Psoas muscle (tissue), 8 donors: Measurements from ENCODE around the gene EXD3. TPM values are rescaled to one million over a fixed set of nuclear protein-coding genes. Genes with fewer than 3 reads are reported as not detected.

Experiments
- ATAC-seq, 4 donors: fragments of 200-7000 bp; cut with Tn5 transposase; one replicate each; pipeline ENCODE4 v1.9.1; 2020; ENCODE audit warnings: moderate library complexity in 3 of 4, mild to moderate bottlenecking in 2 of 4
- DNase-seq, 2 donors: peaks; one replicate each; pipeline ENCODE4 v3.0.0-alpha.2; 2020
- H3K27ac ChIP-seq: fragments of 200-600 bp; one replicate; pipeline ENCODE4 v1.8.0; 2022
- H3K27me3 ChIP-seq, 3 donors: fragments of 200-600 bp in 1 of 3; one replicate each; pipeline versions ENCODE4 v1.6.1 to v1.8.0; 2013 to 2022; ENCODE audit warnings: low read length in 2 of 3, mild to moderate bottlenecking in 2 of 3, moderate library complexity in 1 of 3; ENCODE audit not compliant: insufficient read depth in 3 of 3
- H3K36me3 ChIP-seq, 2 donors: fragments of 200-600 bp in 1 of 2; one replicate each; pipeline versions ENCODE4 v1.6.1 to v1.8.0; 2013 to 2022; ENCODE audit warnings: low read depth in 1 of 2, mild to moderate bottlenecking in 1 of 2, moderate library complexity in 1 of 2; ENCODE audit not compliant: insufficient read depth in 1 of 2
- H3K4me1 ChIP-seq: fragments of 200-600 bp; one replicate; pipeline ENCODE4 v1.8.0; 2022
- H3K4me3 ChIP-seq: fragments of 200-600 bp; one replicate; pipeline ENCODE4 v1.8.0; 2022; ENCODE audit warnings: mild to moderate bottlenecking
- H3K9me3 ChIP-seq: fragments of 200-600 bp; one replicate; pipeline ENCODE4 v1.8.0; 2022
- CTCF ChIP-seq: fragments of 200-600 bp; IDR thresholded peaks from one replicate; pipeline ENCODE4 v1.8.0; 2022; ENCODE audit warnings: antibody characterized with exemption
- WGBS, 3 donors: extraction: QIAGEN DNeasy Blood & Tissue Kit; methylation state at CpG; one replicate each; pipeline versions ENCODE4 v1.1.6 to v1.1.7; 2013; 5-methylcytosine and 5-hydroxymethylcytosine counted together
- intact Hi-C, 2 donors: fragments of 100-400 bp; cut with DNase I; formaldehyde crosslinking; loops; one replicate each; pipeline versions ENCODE4 v1.11.0 to v1.14.2; 2022
- polyA plus RNA-seq, 3 donors: library from polyadenylated mRNA; stranded (reverse); fragments of 200-250 nt; gene quantifications; one replicate each; pipeline ENCODE4 v1.2.3, GENCODE V29; 2013
- total RNA-seq, 4 donors: library from RNA; stranded (reverse); fragmentation: NEBNext Ultra II Directional in 2 of 4; extraction: Animal tissue kit (Norgen Biotek cat#: 25700) in 2 of 4; gene quantifications; one replicate each; pipeline versions ENCODE4 v1.2.1 to v1.2.4, GENCODE V29; 2021 to 2023
- donor health status: healthy with polysubstance abuse.
- donor health status: DM: no; HTN: no; CAD: no; lungs with moderate emphysema.
- donor health status: Bipolar disorder and iron deficiency.
- donor health status: healthy.
- donor health status: DM: yes; HTN: yes; CAD: no.
- donor health status: DM: no; HTN: no; CAD: no.
- donor health status: DM: no; HTN: no; CAD: no.
- donor health status: DM: yes; HTN: yes; CAD: no.

Gene EXD3
- total and polyA plus RNA-seq, 7 donors: 5.7 to 11.2 (median 9.4) TPM

GRCh38 chr9:137435980-137436760 is 13.2 kb upstream of the EXD3 start:
- Histone ChIP-seq H3K36me3 (no peaks in the 10 kb centered on the region), H3K27ac (no peak overlapping the region), H3K4me1 (peaks cover 5% of the 10 kb centered on the region), H3K4me3 (no peak overlapping the region), H3K9me3 (no peaks in the 10 kb centered on the region), H3K27me3 (peaks cover 0 to 23% (median 0%) of the 10 kb centered on the region in 3 donors)
- 55 to 68% (median 56%) methylated on average over 34 to 42 of the region's 42 CpGs for WGBS, 3 donors
- ATAC-seq (peak; percentile 88 to 92 (median 90)), DNase-seq (peak; percentile 80 to 86)
- no peak for TF ChIP-seq CTCF
- intact Hi-C loops: no loop called here

DNA sequence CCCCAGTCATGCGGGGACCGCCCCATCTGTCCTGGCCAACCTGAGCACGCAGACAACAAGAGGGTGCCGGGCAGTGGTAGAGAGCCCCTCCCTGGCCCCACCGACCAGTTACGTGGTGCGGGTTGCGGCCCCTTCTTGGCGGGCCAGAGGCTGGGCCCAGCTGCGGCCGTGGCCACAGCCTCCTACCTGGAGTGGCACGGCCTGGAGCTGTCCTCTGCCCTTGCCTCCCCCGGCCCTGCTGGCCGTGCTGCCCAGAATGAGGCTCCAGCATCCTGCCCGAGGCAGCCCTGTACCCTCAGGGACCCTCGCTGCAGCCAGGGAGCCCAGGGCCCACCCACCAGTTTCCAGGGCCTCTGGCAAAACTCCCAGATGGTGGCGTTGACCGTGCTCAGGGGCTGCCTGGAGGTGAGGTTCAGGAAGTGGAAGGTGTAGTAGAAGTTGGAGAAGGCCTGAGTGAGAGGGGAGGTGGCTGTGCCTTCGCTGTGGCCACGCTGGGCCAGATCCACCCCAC is 12.5 kb upstream of the EXD3 start:
- Histone ChIP-seq H3K4me3 (no peak overlapping the region), H3K36me3 (no peaks in the 10 kb centered on the region), H3K27ac (no peak overlapping the region), H3K4me1 (peaks cover 5% of the 10 kb centered on the region), H3K9me3 (no peaks in the 10 kb centered on the region), H3K27me3 (peaks cover 0 to 23% (median 0%) of the 10 kb centered on the region in 3 donors)
- ATAC-seq (peak in 1 of 4 donors; percentile 4), DNase-seq (peak in 1 of 2 donors; percentile 13)
- TF ChIP-seq CTCF: no peak
- intact Hi-C loops: no loop called here
- 71 to 86% (median 74%) methylated on average over 18 to 20 of the region's 20 CpGs for WGBS, 3 donors

DNA sequence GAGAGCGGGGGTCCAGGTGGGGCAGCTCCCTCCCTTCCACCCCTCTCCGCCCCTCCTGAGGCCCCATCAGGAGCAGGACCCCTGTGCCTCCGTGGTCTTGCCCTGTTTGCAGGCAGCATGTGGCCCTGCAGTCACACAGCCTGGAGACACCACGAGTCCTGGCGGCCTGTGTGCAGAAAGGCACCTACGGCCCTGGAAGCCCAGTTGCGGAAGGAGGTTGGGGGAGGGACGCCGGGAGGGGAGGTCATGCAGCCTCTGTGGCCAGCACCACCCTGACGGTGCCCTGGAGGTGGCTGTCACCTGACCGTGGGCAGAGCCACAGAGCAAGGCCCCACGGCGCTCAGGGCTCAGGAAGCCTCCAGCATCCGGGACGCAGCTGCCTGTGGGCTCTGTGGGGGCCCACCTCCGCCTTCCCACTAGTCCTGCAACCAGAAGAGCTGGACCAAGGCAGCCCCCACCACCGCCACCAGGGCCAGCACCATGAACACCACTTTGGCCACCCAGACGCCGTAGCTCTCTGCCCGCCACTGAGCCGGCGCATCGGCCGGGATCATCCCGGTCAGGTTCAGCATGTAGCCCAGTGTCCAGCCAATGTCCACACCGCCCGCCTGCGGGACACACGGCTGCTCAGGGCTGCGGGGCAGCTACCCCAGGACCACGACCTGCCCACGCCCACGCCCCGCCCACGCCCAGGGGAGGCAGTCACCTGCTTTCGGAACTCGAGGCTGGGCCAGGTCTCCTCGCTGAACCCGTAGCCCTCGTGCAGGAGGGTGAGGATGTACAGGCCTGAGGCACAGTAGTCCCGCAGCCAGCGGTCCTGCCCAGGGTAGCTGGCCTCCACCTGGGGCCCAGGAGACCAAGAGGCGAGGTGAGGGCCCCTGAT is 11.8 kb upstream of the EXD3 start:
- H3K27ac ChIP-seq: no peak overlapping the region
- WGBS, 3 donors: 81 to 90% (median 81%) methylated on average over 38 to 43 of the region's 43 CpGs
- ATAC-seq (no peak), DNase-seq (peak; percentile 17 to 51)
- no peaks in the 10 kb centered on the region for H3K9me3 ChIP-seq
- peaks cover 5% of the 10 kb centered on the region for H3K4me1 ChIP-seq
- intact Hi-C loops: no loop called here
- no peak for TF ChIP-seq CTCF
- H3K36me3 ChIP-seq: no peaks in the 10 kb centered on the region
- H3K27me3 ChIP-seq: peaks cover 0 to 23% (median 0%) of the 10 kb centered on the region in 3 donors
- no peak overlapping the region for H3K4me3 ChIP-seq

DNA sequence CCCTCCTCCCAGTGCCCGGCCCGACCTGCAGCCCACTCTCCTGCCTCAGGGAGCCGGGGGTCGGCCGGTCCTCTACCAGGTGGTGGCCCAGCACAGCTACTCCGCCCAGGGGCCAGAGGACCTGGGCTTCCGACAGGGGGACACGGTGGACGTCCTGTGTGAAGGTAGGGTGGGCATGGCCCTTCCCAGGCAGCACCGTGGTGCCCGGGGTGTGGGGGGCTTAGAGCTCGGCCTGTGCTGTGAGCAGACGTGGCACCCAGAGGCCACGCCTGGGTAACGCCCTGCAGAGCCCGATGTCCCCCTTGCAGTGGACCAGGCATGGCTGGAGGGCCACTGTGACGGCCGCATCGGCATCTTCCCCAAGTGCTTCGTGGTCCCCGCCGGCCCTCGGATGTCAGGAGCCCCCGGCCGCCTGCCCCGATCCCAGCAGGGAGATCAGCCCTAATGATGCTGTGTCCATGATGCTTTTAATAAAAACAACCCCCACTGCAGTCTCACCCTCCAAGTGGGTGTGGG is 11.0 kb upstream of the EXD3 start:
- H3K27me3 ChIP-seq: peaks cover 0 to 19% (median 0%) of the 10 kb centered on the region in 3 donors
- H3K4me1 ChIP-seq: peaks cover 5% of the 10 kb centered on the region
- intact Hi-C loops: no loop called here
- no peak overlapping the region for H3K27ac ChIP-seq
- no peaks in the 10 kb centered on the region for H3K9me3 ChIP-seq
- no peak for TF ChIP-seq CTCF
- no peak for ATAC-seq
- WGBS, 3 donors: 80 to 91% (median 82%) methylated on average over 20 to 26 of the region's 26 CpGs
- DNase-seq: peak; percentile 7 to 53
- no peaks in the 10 kb centered on the region for H3K36me3 ChIP-seq
- H3K4me3 ChIP-seq: no peak overlapping the region
